GM19193 (cell line): Measurements from ENCODE around the gene PUS3.

ENCODE experiments used
- POLR2A ChIP-seq: IDR thresholded peaks from 4 replicates; pipeline ENCODE4 v1.6.1; 2011; ENCODE audit not compliant: insufficient read depth, insufficient read length; ENCODE audit errors: extremely low read depth

The PUS3 gene

DNA sequence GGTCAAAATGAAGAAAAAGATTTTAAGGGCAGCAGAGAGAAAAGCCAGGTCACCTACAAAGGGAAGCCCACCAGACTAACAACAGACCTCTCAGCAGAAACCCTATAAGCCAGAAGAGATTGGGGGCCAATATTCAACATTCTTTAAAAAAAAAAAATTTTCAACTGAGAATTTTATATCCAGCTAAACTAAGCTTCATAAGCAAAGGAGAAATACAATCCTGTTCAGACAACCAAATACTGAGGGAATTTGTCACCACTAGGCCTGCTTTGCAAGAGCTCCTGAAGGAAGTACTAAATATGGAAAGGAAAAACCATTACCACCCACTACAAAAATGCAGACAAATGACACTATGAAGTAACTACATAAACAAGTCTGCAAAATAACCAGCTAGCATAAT is 56.8 kb downstream of the PUS3 start:
- no peak for TF ChIP-seq POLR2A
